DMS79 (cell line): ENCODE results near the gene CCDC122.
"Not testable (repeated sequence)": the region's sequence is repeated elsewhere in the genome, so short reads cannot be mapped to it uniquely, and the experiment has no call there.

Experiments used
- DNase-seq: peaks from one replicate; lab custom pipeline; 2025; lab: John Stamatoyannopoulos, UW

Gene CCDC122

DNA sequence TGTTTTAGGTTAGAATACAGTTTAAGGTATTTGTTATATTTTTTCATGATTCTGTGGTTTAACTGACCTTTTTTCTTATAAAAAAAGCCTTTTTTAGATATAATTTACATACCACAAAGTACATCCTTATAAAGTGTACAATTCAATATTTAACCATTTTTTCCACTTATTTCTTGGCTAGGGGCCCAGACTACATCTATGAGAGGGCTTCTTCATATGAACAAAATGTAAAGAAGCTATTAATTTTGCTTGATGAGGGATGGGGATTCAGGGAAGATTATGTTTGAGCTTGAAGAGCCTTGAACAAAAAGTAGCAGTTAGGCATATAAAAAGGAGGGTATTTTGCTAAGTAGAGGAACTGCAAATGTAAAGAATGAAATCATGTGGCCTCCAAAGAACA, 2.2 kb downstream of the CCDC122 start:
- DNase-seq = no peak

DNA sequence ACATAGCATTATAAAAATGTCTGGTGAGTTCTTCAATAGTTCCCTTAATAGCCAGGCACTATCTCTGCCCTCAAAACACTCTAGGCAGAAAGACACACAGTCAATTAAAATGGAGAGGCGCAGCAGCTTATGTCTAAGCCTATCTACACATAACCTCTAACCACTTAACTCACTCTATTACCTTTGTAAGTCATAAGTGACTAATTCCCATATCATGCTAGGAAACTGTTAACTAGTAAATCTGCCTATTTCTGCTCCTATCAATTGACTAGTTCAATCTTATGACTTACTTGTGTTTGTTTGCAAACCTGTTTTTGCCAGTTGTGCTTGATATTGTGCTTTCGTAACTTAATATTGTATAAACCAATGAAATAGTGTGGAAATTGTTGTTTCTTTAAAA, 3.2 kb downstream of the CCDC122 start:
- no peak for DNase-seq

DNA sequence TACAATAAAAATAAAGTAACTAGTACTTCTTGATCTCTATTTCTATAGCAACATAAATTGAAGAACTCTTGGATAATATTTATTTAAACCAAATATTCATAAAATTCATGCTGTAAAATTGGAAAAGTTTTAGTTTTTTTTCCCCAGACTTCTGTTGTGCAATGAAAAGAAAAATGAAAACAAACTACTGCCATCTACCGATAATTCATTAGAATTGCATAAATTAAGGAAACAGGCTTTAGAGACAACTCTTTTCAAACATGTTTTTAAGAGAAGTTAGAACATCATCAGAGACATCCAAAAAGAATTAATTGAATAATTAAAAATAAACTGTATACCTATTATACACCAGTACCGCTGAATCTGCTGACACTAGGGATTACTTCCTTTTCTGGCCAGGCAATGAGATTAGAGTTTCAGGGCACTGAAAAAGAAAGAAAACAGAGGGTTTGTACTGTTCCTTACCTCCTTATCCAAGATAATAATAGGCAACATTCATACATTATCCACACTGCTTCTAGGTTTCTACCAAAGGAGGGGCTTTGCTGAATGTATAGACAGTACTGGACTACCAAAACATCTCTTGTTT, 4.9 kb downstream of the CCDC122 start:
- DNase-seq = no peak

DNA sequence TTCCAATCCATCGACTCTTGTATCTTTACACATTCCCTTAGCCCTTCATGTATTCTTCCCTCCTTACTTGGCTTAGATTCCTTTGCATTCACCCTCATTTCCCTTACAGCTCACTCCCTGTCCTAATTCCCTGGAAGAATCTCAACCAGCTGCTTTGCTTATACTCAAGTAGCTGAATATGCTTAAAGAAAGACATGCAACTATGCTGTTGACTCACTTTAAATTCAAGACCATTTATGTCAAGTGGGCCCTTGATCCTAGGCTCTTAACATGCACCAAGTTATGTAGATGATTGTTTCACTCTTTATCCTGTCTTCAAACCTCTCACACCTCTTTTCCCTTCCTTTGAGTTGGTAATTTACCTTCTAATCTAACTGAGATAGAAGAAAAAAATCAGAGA, 7.4 kb downstream of the CCDC122 start:
- DNase-seq = no peak

DNA sequence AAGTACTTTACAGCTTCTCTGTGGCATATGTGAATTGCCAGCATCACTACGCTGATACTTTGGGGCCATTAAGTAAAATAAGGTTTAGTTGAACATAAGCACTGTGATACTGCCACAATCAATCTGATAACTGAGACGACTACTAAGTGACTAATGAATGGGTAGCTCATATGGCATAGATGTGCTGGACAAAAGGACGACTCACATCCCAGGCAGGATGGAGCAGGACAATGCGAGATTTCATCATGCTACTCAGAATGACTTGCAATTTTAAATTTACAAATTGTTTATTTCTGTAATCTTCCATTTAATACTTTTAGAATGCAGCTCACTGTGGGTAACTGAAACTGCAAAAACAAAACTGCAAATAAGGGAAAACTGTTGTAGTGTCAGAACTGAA, 13.6 kb downstream of the CCDC122 start:
- DNase-seq = no peak

DNA sequence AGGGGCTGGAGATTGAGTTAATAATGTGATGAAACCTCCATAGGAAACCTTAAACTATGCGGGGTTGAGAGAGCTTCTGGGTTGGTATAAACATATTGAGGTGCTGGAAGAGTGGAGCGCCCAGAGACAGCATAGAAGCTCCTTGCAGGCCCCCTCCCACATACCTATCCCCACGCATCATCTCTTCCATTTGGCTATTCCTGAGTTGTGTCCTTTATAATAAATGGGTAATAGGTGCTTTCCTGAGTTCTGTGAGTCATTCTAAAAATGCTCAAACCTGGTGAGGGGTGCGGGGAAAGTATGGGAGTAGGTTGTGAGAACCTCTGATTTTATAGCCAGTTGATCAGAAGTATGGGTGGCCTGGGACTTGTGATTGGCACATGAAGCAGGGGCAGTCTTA, 14.6 kb downstream of the CCDC122 start:
- DNase-seq = no peak

DNA sequence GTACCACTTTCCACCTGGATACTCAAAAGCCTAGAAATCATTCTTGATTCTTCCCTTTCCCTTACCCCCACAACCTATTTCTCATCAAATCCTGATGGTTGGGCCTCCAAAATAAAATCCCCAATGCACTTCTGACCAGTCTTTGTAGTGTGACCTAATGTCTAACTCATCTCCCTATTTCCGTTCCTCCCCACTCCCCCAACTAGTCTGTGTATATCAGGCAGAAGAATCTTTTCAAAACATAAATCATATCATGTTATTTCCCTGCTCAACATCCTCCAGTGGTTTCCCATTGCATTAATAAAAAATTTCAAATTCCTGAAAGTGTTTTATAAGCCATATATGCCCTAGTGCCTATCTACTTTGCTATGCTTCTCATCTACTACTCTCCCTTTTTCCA, 17.7 kb downstream of the CCDC122 start:
- DNase-seq = no peak

DNA sequence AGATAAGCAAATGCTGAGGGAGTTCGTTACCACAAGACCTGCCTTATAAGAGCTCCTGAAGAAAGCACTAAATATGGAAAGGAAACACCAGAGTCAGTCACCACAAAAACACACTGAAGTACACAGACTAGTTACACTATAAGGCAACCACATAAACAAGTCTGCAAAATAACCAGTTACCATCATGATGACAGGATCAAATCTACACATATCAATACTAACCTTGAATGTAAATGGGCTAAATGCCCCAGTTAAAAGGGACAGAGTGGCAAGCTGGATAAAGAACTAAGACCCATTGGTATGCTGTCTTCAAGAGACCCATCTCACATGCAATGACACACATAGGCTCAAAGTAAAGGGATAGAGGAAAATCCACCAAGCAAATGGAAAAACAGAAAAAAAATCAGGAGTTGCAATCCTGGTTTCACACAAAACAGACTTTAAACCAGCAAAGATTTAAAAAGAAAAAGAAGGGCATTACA, 26.6 kb downstream of the CCDC122 start:
- DNase-seq = no peak

DNA sequence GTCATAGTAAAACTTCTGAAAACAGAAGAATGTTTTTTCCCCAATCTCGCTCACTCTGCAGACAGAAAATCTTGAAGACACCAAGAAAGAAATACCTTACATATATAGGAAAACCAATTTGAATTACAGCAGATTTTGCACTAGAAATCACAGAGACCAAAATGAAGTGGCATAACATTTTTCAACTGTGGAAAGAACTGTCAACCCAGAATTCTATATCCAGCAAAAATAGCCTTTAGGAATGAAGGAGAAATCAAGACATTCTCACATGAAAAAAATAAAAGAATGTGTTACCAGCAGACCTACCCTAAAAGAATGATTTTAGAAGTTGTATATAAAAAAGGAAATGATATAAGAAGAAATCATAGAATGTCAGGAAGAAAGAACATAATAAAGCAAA, 28.7 kb downstream of the CCDC122 start:
- DNase-seq = no peak

DNA sequence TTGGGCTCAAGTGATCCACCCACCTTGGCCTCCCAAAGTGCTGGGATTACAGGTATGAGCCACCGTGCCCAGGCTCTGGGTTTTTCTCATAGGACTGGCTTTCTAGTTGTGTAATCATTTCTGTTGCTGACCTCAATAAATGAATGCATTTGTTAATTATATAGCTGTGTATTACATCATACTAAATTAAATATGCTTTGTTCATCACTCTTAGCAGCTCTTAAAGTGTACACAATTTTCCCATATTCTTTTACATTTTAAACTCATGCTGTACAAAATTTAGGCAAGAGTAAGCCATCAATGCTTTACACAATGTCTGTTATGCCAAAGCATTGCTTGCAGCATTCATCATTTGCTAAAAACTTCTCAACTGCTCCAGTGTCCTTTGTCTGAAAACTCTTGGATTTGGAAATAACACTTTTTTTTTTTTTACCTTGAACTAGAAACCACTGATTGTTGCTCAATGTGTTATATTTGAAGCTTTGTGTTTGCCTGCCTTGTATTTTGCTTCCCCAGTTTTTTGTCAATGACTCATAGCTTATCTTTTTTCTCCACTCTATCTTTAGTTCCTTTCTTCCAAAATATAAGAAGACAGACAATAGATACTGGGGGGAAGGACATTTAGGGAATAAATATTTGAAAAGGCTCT, 31.4 kb downstream of the CCDC122 start:
- no peak for DNase-seq

DNA sequence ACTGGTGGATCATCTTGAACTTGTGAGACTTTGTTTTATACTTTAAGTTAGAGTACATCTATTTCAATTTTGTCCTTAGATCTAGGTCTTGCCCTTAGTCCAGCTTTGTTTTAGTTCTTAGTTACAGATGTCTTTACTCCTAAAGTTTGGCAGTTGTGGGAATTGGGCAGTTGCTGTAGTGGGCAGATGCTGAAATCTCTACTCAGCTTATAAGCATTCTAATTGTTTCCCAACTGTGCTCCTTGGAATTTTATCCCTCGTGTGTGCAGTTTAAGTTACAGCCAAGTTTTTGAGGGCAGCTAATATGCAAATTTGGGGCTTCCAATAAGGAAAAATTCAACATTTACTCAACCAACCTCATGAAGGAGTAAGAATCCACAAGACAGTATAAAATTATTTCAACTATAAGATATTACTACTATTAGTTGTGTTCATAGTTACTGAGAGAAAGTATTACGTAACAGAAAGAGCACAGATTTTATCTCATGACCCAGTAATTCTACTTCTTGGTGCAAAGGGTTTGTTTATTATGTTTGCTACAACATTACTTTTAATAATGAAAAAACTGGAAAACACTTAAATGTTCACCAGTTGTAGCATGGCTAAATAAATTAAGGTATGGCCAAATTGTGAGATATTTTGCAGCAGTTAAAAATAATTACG, 32.9 kb downstream of the CCDC122 start:
- no peak for DNase-seq

DNA sequence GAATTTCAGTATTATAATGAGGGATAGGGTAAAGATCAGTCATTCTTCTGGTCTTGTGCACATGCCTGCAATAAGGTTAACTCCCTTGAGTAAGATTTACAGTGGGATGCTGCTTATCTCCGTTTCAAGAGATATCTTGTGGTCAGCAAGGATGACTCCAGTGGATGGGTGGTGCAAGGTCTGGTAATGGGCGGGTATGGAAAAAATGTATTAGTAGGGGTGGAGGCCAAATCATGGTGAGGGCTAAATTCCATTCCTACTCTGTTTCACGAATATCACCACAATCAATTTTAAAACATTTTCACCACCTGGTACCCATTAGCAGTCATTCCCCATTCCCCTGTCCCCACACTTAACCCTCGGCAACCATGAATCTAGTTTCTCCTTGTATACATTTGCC, 40.6 kb downstream of the CCDC122 start:
- no peak for DNase-seq

DNA sequence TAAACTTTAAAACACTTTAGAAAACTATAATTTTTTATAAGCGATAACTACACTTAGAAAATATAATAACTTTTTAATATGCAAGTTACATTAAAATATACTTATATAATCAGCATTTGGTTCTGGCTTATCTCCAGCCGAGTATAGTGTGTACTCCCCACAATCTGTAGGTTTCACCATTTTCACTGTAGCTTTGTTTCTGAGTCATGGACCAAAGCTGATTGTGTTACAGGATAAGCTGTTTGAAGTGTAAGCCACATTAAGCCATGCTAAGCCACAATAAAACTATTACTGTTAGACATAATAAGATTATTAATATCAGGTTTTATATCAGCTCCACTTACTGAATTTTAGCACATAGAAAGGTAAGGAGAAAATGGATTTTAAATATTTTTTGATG, 43.8 kb downstream of the CCDC122 start:
- no peak for DNase-seq

DNA sequence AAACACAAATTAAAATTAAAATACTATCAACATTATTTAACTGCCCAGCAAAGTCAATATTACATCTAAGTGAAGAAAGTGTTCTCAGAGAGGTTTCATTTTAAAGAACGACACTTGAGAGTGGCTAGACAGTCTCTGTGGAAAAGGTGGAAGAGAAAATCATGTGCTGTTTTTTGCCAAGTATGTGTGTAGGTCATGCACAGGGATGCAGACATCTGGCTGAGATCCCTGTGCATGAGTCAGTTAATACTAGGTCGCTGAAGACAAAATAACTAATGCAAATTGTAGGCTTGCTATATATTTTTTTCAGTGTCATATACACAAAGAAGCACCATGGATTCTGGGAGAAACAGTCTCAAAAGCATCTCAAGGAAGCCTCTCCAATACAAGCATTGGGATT, 48.5 kb downstream of the CCDC122 start:
- no peak for DNase-seq

DNA sequence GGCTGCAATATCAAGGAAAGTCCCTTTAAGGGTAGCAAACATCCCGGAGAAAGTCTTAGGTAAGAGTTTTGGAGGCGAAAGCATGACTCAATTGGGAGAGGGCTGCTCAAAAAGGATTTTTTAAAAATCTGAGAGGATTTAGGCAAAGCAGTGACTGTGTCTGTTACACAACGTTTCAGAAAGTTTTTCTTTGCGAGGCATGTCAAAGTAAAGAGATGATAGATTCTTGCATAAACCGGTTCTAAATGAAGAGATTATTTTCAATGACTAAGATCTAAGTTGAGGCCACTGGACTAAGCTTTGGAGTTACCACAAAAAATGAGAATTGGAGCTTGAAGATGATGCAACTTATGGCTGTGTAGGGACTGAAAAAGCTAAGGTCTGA, 49.1 kb downstream of the CCDC122 start:
- no peak for DNase-seq

DNA sequence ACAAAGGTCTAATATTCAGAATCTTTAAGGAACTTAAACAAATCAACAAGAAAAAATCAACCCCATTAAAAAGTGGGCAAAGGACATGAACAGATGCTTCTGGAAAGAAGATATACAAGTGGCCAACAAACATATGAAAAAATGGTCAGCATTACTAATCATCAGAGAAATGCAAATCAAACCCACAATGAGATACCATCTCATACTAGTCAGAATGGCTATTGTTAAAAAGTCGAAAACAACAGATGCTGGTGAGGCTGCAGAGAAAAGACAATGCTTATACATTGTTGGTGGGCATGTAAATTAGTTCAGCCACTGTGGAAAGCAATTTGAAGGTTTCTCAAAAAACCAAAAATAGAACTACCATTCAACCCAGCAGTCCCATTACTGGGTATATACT, 54.9 kb downstream of the CCDC122 start:
- DNase-seq = not testable (repeated sequence)

DNA sequence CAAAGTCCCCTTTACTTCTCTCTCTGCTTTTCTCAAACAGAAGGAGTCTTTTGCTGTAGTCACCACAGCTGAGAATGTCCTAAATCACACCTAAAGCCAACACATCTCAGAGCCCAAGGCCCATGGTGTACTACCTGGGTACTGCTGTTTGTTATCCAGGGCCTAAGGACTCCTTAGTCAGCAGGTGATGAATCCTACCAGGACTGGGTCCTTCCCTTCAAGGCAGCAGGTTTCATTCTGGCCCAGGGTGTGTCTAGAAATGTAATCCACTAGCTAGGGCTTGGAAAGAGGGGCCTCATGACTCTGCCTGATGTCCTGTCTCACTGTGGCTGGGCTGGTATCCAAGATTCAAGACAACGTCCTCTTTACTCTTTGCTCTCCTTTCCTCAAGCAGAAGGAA, 56.6 kb downstream of the CCDC122 start:
- DNase-seq = no peak

DNA sequence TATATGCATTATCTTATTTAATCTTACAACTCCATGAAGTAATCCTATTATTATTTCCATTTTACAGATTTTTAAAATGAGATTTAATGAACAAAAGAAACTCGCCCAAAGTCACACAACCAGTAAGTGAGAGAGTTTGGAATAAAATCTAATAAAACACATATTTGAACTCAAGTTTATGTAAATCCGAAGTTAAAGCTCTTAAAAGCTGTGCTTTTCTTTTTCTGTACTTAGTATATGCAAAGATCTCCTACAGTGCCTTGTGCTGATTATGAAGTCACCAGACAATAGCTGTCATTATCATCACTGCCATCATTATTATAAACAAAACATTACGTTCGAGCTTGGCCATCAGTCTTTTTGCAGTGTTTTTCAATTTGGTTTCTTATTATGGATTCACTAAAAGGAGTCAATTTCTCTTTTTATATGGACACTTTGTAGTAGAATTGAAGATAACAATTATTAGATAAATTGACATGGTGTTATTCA, 63.1 kb downstream of the CCDC122 start:
- DNase-seq = no peak

DNA sequence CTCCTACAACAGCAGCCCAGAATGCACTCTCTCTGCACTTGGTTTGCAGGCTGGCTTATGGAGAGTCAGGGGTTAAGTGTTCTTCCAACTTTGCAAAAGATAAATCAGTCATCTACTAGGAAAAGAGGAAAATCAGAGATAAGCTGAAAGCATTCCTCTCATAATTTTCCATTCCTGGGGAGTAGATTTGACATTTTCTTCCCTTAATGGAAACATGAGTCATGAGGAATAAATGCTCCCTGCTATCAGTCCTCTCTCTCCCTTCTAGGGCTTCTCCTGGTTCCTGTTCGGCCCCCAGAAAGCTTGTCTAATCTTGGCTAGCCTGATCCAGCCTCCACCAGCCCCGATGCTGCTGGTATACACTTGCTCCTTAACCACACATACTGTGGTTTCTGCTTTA, 64.3 kb downstream of the CCDC122 start:
- no peak for DNase-seq

DNA sequence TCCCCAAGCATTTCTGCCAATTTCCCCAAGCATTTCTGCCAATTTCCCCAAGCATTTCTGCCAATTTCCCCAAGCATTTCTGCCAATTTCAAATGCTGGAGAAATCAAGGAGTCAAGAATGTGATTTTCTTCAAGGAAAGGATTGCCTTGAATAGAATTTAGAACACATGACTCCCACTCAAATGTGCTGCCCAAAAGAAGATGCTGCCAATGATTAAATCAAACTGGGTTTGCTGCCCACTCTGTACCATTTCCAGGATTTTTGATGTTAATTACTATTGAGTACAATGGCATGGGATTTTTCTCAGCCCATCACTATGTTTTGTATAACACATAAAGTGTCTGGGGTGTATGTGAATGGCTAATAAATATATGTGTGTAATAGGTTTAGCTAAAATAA, 70.9 kb downstream of the CCDC122 start:
- no peak for DNase-seq

DNA sequence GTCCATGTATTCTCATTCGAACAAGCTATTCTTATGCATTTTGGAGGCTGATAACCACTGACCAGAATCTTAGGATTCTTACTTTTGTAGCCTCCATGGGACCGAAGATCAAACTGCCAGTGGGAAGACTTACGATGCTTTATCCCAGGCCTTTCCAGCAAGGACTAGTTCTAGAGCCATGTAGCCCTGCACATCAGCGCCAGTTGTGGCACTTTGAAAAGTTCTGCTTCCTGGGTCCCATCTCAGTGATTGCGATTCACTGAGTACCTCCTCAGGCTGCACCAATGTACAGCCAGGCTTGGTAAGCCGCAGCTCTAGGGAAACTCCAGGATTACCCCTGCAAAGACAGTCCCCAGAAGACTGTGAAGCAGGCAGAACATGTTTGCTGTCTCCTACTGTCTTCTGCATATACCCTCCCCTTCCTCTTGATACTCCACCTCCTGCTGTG, 73.8 kb downstream of the CCDC122 start:
- no peak for DNase-seq

DNA sequence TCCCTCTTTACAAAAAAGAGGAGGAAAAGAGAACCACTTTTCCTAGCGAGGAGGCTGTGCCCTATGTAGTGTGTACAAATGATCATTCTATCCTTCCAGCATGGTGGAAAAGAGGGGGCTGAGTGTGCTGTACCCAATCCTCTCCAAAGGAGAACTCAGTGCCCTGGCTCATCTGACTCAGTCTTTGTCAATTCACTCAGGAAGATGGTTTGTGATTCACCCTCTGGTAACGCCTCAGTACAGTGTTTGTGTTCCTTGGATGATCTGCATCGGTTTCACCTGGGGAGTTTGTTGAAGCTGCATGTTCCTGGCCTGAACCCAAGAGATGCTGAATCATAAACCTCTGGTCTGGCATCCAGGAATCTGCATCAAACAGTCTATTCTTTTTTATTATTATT, 74.5 kb downstream of the CCDC122 start:
- no peak for DNase-seq

DNA sequence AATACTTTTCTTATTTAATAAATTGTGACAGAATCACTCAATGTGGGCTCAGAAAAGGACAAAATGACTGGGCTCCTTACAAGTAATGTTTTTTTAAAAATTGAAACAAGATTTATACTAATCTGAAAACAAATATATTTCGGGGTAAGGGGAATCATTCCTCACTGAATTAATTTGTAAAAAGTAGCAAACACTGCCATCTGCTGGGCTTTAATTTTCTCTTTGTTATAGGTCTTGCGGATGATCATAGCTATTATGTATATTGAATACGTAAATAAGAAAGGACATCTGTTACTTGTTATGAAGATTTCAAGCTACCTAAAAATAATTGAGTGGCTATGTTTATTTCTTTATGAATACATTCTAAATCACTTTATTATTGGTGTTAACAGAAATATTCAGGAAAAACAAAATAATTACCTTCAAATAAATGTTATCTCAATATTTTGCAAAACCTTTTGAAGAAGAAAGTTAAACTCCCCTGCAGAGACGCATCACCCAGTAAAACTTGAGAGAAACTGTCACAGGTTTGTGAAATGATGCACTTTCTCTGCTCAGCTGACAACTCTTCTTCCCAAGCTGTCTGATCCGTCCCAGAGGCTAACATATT, 75.0 kb downstream of the CCDC122 start:
- no peak for DNase-seq
